HCEC 1CT (cell line): ENCODE results near the gene MRGPRX4.

Source experiments
- DNase-seq: peaks from one replicate; pipeline ENCODE4 v3.0.0-alpha.2; 2017

The MRGPRX4 gene

DNA sequence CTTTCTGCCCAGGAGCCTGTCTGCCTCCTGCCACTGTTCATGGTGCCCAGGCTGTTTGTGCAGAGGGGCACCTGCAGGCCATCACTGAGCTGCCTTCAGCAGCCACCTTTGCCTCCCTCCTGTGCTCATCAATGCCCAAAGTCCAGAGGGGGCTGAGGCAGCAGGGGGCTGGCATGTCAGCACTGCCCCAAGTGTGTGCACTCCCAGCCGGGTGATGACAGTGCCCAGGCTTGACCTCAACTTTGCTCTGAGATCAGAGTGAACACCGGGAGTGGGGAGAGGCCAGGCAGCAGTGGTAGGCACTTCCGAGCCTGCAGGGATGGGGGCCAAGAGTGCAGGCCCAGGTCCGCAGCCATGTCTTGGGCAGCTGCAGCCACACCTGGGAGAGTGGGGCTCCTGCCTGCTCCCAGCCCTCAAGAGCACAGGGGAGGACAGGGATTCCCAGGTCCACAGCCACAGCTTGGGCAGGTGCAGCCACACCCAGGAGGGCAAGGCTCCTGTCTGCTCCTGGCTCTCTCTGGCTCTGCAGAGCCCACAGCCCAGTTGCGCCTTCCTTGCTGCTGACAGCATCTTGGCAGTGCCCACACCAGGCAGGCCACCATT lies 48.7 kb downstream of the MRGPRX4 start:
- no peak for DNase-seq

DNA sequence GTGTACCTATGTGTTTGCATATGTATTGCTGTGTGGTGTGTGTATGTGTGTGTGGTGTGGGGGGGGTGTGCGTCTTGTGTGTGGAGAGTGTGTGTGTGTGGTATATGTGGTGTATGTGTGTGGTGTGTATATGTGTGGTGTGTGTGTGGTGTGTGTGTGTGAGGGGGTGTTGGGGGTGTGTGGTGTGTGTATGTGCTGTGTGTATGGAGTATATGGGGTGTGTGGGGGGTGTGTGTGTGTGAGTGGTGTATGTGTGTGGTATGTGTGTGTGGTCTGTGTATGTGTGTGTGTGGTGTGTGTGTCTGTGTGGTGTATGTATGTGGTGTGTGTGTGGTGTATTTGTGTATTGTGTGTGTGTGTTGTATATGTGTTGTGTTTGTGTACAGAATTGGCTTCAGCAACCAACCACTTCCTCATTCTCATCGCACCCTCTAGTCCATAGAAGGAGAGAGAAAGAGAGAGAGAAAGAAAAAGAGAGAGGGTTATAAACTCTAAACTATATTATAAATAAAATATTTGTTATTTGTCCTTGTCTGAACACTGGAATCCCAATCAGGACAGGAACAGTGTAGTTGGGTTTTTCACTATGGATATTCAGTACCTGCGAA lies 50.3 kb downstream of the MRGPRX4 start:
- no peak for DNase-seq
